HCT116 (cell line): ENCODE data around the gene COA7. TPM values are rescaled to one million over a fixed set of nuclear protein-coding genes. Genes with fewer than 3 reads are reported as not detected.

Source experiments
- ATAC-seq: fragments of 200-7000 bp; cut with Tn5 transposase; 2 replicates; pipeline ENCODE4 v1.9.1; 2020; ENCODE audit warnings: mild to moderate bottlenecking, moderate library complexity
- BruUV-seq: library from RNA; stranded (reverse); fragments of 400-500 nt; replicated peaks from 2 replicates; lab custom pipeline; 2021; lab: Mats Ljungman, UMichigan
- CTCF ChIA-PET: fragments of 300-600 bp; sonication (Branson Sonifier 250); formaldehyde crosslinking; loops from one replicate; lab custom pipeline; 2021; ENCODE audit warnings: antibody characterized with exemption; lab: Charles Lee
- POLR2A ChIA-PET: fragments of 300-600, 350-600 bp; sonication (Branson Sonifier 250); formaldehyde crosslinking; loops from one replicate; lab custom pipeline; 2021; ENCODE audit warnings: antibody characterized with exemption; lab: Charles Lee
- RAD21 ChIA-PET, 2 experiments: fragments of 300-600 bp; sonication (Branson Sonifier 250); formaldehyde crosslinking; loops; one replicate each; lab custom pipeline; 2023; ENCODE audit warnings: low total read pairs in 2 of 2; ENCODE audit not compliant: uncharacterized antibody in 2 of 2, unreplicated experiment in 2 of 2, low non-redundant PET in 1 of 2; lab: Charles Lee
- DNase-seq: peaks from one replicate; pipeline ENCODE4 v3.0.0-alpha.2; 2010; ENCODE audit warnings: low read depth, low spot score
- H2AFZ ChIP-seq: fragments of 200-600 bp; shearing (Covaris generic), sonication (generic); 2 replicates; pipeline ENCODE4 v1.6.1; 2017; ENCODE audit warnings: low read depth, mixed run types, mixed read lengths, antibody characterized with exemption, low read length; ENCODE audit not compliant: poor library complexity, severe bottlenecking
- H3K27ac ChIP-seq: 2 replicates; pipeline ENCODE4 v1.5.1; 2012; ENCODE audit warnings: low read depth, low read length
- H3K27me3 ChIP-seq: fragments of 200-600 bp; sonication (generic); 2 replicates; pipeline ENCODE4 v1.6.1; 2016; ENCODE audit warnings: mixed run types, low read length, mixed read lengths; ENCODE audit not compliant: insufficient read depth
- H3K36me3 ChIP-seq, 2 experiments: fragments of 200-500 bp in 1 of 2; fragments of 200-600 bp in 1 of 2; sonication (Bioruptor generic) in 1 of 2; sonication (generic) in 1 of 2; 2 replicates each; pipeline versions ENCODE4 v1.5.1 to v1.6.1; 2014 to 2016; ENCODE audit warnings: low read length in 2 of 2, inconsistent platforms in 1 of 2, mixed read lengths in 1 of 2, mixed run types in 1 of 2; ENCODE audit not compliant: insufficient read depth in 2 of 2, control insufficient read depth in 1 of 2
- H3K4me1 ChIP-seq, 2 experiments: fragments of 200-600 bp in 1 of 2; sonication (generic) in 1 of 2; 2 replicates each; pipeline versions ENCODE4 v1.5.1 to v1.6.1; 2012 to 2017; ENCODE audit warnings: low read length in 2 of 2, inconsistent platforms in 1 of 2, mild to moderate bottlenecking in 1 of 2, mixed read lengths in 1 of 2, mixed run types in 1 of 2, moderate library complexity in 1 of 2; ENCODE audit not compliant: insufficient read depth in 2 of 2, control insufficient read depth in 1 of 2
- H3K4me2 ChIP-seq: fragments of 200-600 bp; sonication (generic); 2 replicates; pipeline ENCODE4 v1.6.1; 2017; ENCODE audit warnings: mixed run types, low read length, mixed read lengths
- H3K4me3 ChIP-seq, 2 experiments: fragments of 200-600 bp in 1 of 2; sonication (generic) in 1 of 2; replicated peaks in 1 of 2; 2 replicates each; pipeline ENCODE4 v1.5.1; 2011 to 2016; ENCODE audit warnings: low read length in 2 of 2, control low read depth in 1 of 2, low read depth in 1 of 2, mild to moderate bottlenecking in 1 of 2, mixed read lengths in 1 of 2, mixed run types in 1 of 2
- H3K79me2 ChIP-seq: fragments of 200-600 bp; sonication (generic); 2 replicates; pipeline ENCODE4 v1.6.1; 2017; ENCODE audit warnings: mild to moderate bottlenecking, mixed run types, low read length, moderate library complexity, mixed read lengths; ENCODE audit not compliant: insufficient read depth
- H3K9ac ChIP-seq: fragments of 200-600 bp; sonication (generic); 2 replicates; pipeline ENCODE4 v1.6.1; 2016; ENCODE audit warnings: low read length, mixed read lengths
- H3K9me2 ChIP-seq: fragments of 200-600 bp; sonication (generic), shearing (Covaris generic); 2 replicates; pipeline ENCODE4 v1.6.1; 2017; ENCODE audit warnings: mixed run types, mild to moderate bottlenecking, moderate library complexity; ENCODE audit not compliant: insufficient read depth
- H3K9me3 ChIP-seq, 2 experiments: fragments of 200-500 bp in 1 of 2; fragments of 200-600 bp in 1 of 2; sonication (Bioruptor generic) in 1 of 2; sonication (generic) in 1 of 2; 2 replicates each; pipeline ENCODE4 v1.6.1; 2014 to 2017; ENCODE audit warnings: low read length in 2 of 2, mixed read lengths in 2 of 2, inconsistent platforms in 1 of 2, low read depth in 1 of 2, mild to moderate bottlenecking in 1 of 2, mixed run types in 1 of 2, moderate library complexity in 1 of 2; ENCODE audit not compliant: control insufficient read depth in 1 of 2, insufficient read depth in 1 of 2
- H4K20me1 ChIP-seq: fragments of 200-600 bp; sonication (generic), shearing (Covaris generic); 2 replicates; pipeline ENCODE4 v1.6.1; 2017; ENCODE audit warnings: mixed run types, mild to moderate bottlenecking, moderate library complexity; ENCODE audit not compliant: insufficient read depth
- CBX3 ChIP-seq: IDR thresholded peaks from 2 replicates; pipeline ENCODE4 v1.6.1; 2012; ENCODE audit warnings: low read depth
- CEBPB ChIP-seq: IDR thresholded peaks from 2 replicates; pipeline ENCODE4 v1.6.1; 2012; ENCODE audit warnings: low read depth
- EGR1 ChIP-seq: IDR thresholded peaks from 2 replicates; pipeline ENCODE4 v1.6.1; 2012; ENCODE audit warnings: low read depth
- EZH2phosphoT487 ChIP-seq: fragments of 200-600 bp; IDR thresholded peaks from 2 replicates; pipeline ENCODE4 v1.6.1; 2018; ENCODE audit warnings: antibody characterized with exemption, borderline replicate concordance
- JUND ChIP-seq: IDR thresholded peaks from 2 replicates; pipeline ENCODE4 v1.6.1; 2012
- POLR2AphosphoS5 ChIP-seq: IDR thresholded peaks from 2 replicates; pipeline ENCODE4 v1.6.1; 2011; ENCODE audit warnings: mild to moderate bottlenecking, low read depth, low read length, moderate library complexity
- RAD21 ChIP-seq: IDR thresholded peaks from 2 replicates; pipeline ENCODE4 v1.6.1; 2012; ENCODE audit warnings: low read depth, mild to moderate bottlenecking
- SIN3A ChIP-seq: IDR thresholded peaks from 2 replicates; pipeline ENCODE4 v1.6.1; 2012; ENCODE audit warnings: low read depth
- SRF ChIP-seq: IDR thresholded peaks from 2 replicates; pipeline ENCODE4 v1.6.1; 2012; ENCODE audit warnings: low read depth
- TCF7L2 ChIP-seq: IDR thresholded peaks from 2 replicates; pipeline ENCODE4 v1.7.0; 2011; ENCODE audit warnings: borderline replicate concordance, inconsistent platforms; ENCODE audit not compliant: insufficient read depth, insufficient read length; ENCODE audit errors: extremely low read depth
- intact Hi-C: fragments of 100-400 bp; cut with micrococcal nuclease; formaldehyde crosslinking; loops from 2 replicates; pipeline ENCODE4 v1.10.0; 2022
- total RNA-seq: library from RNA; stranded (reverse); gene quantifications from one replicate; pipeline ENCODE4 v1.2.1, GENCODE V29; 2021; ENCODE audit not compliant: unreplicated experiment
- TF ChIP-seq, protein P1 (sequence below): IDR thresholded peaks from 2 replicates; pipeline ENCODE4 v1.6.1; 2011; ENCODE audit warnings: mild to moderate bottlenecking, low read length, moderate library complexity; ENCODE audit not compliant: insufficient replicate concordance; ENCODE audit errors: extremely low read depth
- TF ChIP-seq, protein P2 (sequence below), 3 experiments: fragments of 200-600 bp in 1 of 3; sonication (generic) in 1 of 3; IDR thresholded peaks in 2 of 3; conservative IDR thresholded peaks in 1 of 3; 2 replicates each; pipeline ENCODE4 v1.5.1; 2012 to 2017; ENCODE audit warnings: low read depth in 2 of 3, low read length in 2 of 3, antibody characterized with exemption in 1 of 3, borderline replicate concordance in 1 of 3, control low read depth in 1 of 3, mild to moderate bottlenecking in 1 of 3, mixed read lengths in 1 of 3, mixed run types in 1 of 3, moderate library complexity in 1 of 3; ENCODE audit not compliant: insufficient read depth in 1 of 3
- TF ChIP-seq, protein P3 (sequence below): IDR thresholded peaks from 2 replicates; pipeline ENCODE4 v1.6.1; 2012
- TF ChIP-seq, protein P4 (sequence below): IDR thresholded peaks from 2 replicates; pipeline ENCODE4 v1.6.1; 2012

COA7 gene
- total RNA-seq, 1 experiment from 2014 or later = 43.6 TPM

DNA sequence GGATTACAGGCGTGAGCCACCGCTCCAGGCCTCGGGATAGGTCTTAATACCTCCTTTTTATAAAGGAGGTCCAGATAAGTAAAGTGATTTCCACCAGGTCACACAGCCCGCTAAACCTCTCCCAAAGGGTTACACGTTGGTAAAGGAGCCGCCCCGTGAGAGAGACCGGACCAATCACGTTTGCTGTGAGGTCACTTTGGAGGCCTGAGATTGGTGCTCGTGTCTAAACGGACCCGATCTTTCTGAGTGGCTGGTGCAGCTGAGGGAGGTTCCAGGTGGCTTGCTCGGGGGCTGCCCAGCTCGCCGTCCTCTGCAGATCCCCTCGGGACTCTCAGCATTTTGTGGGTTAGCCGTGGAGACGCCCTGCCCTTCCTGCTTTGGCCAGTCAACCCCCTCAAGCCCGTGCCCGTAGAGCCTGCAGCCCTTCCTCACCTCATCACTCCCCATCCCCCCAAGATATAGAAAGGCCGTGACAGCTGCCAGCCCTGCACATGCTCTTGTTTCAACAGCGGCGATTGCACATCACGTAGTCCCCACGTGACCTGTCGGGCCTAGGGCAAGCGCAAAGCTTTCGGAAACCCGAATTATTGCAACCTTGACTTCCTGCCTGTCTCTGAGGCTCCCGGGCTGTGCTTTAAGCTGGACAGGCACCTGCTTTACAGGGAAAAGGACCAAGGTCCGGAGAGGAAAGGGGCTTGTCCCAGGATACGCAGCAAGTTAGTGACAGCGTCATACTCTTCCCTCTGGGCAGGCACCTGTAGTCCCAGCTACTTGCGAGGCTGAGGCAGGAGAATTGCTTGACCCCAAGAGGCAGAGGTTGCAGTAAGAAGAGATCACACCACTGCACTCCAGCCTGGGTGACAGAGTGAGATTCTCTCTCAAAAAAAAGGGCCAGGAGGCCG is 5.0 kb upstream of the COA7 start (continued):
- TF ChIP-seq, protein P1, sequence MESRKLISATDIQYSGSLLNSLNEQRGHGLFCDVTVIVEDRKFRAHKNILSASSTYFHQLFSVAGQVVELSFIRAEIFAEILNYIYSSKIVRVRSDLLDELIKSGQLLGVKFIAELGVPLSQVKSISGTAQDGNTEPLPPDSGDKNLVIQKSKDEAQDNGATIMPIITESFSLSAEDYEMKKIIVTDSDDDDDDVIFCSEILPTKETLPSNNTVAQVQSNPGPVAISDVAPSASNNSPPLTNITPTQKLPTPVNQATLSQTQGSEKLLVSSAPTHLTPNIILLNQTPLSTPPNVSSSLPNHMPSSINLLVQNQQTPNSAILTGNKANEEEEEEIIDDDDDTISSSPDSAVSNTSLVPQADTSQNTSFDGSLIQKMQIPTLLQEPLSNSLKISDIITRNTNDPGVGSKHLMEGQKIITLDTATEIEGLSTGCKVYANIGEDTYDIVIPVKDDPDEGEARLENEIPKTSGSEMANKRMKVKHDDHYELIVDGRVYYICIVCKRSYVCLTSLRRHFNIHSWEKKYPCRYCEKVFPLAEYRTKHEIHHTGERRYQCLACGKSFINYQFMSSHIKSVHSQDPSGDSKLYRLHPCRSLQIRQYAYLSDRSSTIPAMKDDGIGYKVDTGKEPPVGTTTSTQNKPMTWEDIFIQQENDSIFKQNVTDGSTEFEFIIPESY = no peak
- TF ChIP-seq SIN3A (no peak), RAD21 (no peak), EZH2phosphoT487 (no peak)

DNA sequence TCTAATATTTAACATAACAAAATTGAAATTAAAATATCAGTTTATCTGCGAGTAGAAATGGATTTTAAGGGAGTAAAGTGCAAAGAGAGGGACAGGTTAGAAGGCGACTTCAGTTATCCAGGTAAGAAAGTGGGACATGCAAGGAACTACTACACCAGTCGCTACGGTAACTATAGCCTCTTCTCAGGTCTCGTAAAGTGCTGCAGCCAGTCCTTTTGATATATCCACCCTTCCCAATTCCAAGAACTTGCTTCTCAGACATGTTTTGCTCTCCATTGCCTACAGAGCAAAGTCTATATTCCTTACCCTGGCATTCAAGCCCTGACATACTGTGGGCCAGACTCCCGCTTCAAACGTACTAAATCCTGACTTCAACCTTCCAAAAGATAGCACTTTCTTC is 2.5 kb downstream of the COA7 start:
- Histone ChIP-seq H3K9me3 (no peaks in the 10 kb centered on the region), H3K79me2 (peaks cover 77% of the 10 kb centered on the region), H3K4me2 (no peak overlapping the region), H3K4me1 (peaks cover 5 to 22% of the 10 kb centered on the region in 2 experiments; a peak in 3 of 4 replicates), H3K36me3 (peaks cover 12 to 22% of the 10 kb centered on the region in 2 experiments), H4K20me1 (no peaks in the 10 kb centered on the region), H3K27me3 (no peaks in the 10 kb centered on the region), H3K9me2 (no peaks in the 10 kb centered on the region), H3K9ac (no peak overlapping the region), H3K4me3 (no peak overlapping the region), H3K27ac (no peak overlapping the region)
- no TSS peak for BruUV-seq
- POLR2A ChIA-PET = no interaction called here
- intact Hi-C loops = no loop called here
- RAD21 ChIA-PET = no interaction called here
- DNase-seq (no peak), ATAC-seq (no peak)
- CTCF ChIA-PET = no interaction called here
- no peak for TF ChIP-seq JUND
- no peak for TF ChIP-seq SRF
- TF ChIP-seq, protein P2, sequence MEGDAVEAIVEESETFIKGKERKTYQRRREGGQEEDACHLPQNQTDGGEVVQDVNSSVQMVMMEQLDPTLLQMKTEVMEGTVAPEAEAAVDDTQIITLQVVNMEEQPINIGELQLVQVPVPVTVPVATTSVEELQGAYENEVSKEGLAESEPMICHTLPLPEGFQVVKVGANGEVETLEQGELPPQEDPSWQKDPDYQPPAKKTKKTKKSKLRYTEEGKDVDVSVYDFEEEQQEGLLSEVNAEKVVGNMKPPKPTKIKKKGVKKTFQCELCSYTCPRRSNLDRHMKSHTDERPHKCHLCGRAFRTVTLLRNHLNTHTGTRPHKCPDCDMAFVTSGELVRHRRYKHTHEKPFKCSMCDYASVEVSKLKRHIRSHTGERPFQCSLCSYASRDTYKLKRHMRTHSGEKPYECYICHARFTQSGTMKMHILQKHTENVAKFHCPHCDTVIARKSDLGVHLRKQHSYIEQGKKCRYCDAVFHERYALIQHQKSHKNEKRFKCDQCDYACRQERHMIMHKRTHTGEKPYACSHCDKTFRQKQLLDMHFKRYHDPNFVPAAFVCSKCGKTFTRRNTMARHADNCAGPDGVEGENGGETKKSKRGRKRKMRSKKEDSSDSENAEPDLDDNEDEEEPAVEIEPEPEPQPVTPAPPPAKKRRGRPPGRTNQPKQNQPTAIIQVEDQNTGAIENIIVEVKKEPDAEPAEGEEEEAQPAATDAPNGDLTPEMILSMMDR (IDR thresholded peaks at IDR 0.05 in 2 of 3, conservative IDR thresholded peaks at IDR 0.05 in 1 of 3; ENCODE audit: borderline replicate concordance in 1 of 3, insufficient read depth in 1 of 3, low read depth in 2 of 3, low read length in 2 of 3) = no peak
- TF ChIP-seq, protein P3, sequence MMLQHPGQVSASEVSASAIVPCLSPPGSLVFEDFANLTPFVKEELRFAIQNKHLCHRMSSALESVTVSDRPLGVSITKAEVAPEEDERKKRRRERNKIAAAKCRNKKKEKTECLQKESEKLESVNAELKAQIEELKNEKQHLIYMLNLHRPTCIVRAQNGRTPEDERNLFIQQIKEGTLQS = no peak
- TF ChIP-seq CBX3 = no peak
- TF ChIP-seq CEBPB = no peak
- TF ChIP-seq EGR1 = no peak
- TF ChIP-seq, protein P4, sequence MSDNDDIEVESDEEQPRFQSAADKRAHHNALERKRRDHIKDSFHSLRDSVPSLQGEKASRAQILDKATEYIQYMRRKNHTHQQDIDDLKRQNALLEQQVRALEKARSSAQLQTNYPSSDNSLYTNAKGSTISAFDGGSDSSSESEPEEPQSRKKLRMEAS = no peak
- TF ChIP-seq TCF7L2 = no peak
- TF ChIP-seq POLR2AphosphoS5 = no peak
- no peak for TF ChIP-seq EZH2phosphoT487
- TF ChIP-seq, all 23 proteins: peak for 0
- no peak overlapping the region for H2AFZ ChIP-seq
